ENCODE results near the gene FCHSD2.

DNA sequence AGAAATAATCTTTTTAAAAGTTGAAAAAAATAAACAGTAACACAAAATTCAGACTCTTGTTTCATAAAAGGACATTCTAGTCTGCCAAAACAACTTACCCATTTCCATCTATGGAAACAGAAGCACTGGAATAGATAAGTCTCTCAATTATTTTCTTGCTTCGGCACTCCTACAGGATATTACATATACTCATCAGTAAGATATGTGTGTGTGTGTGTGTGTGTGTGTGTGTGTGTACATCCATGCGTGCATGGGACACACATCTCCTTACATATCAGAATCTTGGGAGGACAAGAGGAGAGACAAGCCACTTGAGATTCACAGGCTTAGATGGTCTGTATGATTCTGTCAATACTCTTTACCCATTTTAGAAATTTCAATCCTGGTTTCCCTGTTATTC is 183.3 kb downstream of the FCHSD2 start:
- no peak for TF ChIP-seq CTCF (IDR thresholded peaks at IDR 0.05; ENCODE audit: insufficient read depth, low read depth, low read length)
- TF ChIP-seq EZH2 (IDR thresholded peaks at IDR 0.05; ENCODE audit: insufficient read depth, low read length), result no peak

All from astrocyte (in vitro differentiated cells and primary cell).